Neural cell (in vitro differentiated cells): Measurements from ENCODE around the gene WARS2. TPM values are rescaled to one million over a fixed set of nuclear protein-coding genes. Genes with fewer than 3 reads are reported as not detected.

Experiments used
- H2AFZ ChIP-seq: fragments of 200-600, 300-800 bp; sonication (generic), shearing (Covaris generic); 2 replicates; pipeline ENCODE4 v1.6.0; 2014; ENCODE audit warnings: low read depth, mild to moderate bottlenecking, antibody characterized with exemption, low read length, moderate library complexity
- H3F3A ChIP-seq: fragments of 200-600 bp; shearing (Covaris generic); 2 replicates; pipeline ENCODE4 v1.6.1; 2016; ENCODE audit warnings: mild to moderate bottlenecking, moderate library complexity, mixed read lengths, antibody characterized with exemption, low read length; ENCODE audit not compliant: insufficient read depth, poor library complexity, severe bottlenecking
- H3K27ac ChIP-seq: fragments of 200-600, 300-800 bp; sonication (generic), shearing (Covaris generic); 2 replicates; pipeline ENCODE4 v1.5.1; 2014; ENCODE audit warnings: mild to moderate bottlenecking, low read length, moderate library complexity
- H3K27me3 ChIP-seq: fragments of 300-800, 200-600 bp; sonication (generic), shearing (Covaris generic); 2 replicates; pipeline ENCODE4 v1.6.0; 2014; ENCODE audit warnings: mild to moderate bottlenecking, low read depth, low read length, moderate library complexity; ENCODE audit not compliant: insufficient read depth
- H3K36me3 ChIP-seq: fragments of 300-800, 200-600 bp; sonication (generic), shearing (Covaris generic); 2 replicates; pipeline ENCODE4 v1.5.1; 2014; ENCODE audit warnings: mild to moderate bottlenecking, antibody characterized with exemption, low read length, moderate library complexity; ENCODE audit not compliant: insufficient read depth
- H3K4me2 ChIP-seq: fragments of 300-800, 200-600 bp; sonication (generic), shearing (Covaris generic); 2 replicates; pipeline ENCODE4 v1.6.0; 2014; ENCODE audit warnings: mild to moderate bottlenecking, low read length
- H3K4me3 ChIP-seq: fragments of 300-800, 200-600 bp; sonication (generic), shearing (Covaris generic); 2 replicates; pipeline ENCODE4 v1.5.1; 2014; ENCODE audit warnings: mild to moderate bottlenecking, low read length, moderate library complexity
- H3K79me2 ChIP-seq: fragments of 200-600 bp; shearing (Covaris generic); replicated peaks from 2 replicates; pipeline ENCODE4 v1.6.0; 2014; ENCODE audit warnings: mild to moderate bottlenecking, low read length, moderate library complexity; ENCODE audit not compliant: insufficient read depth
- H3K9ac ChIP-seq: fragments of 300-800, 200-600 bp; sonication (generic), shearing (Covaris generic); 2 replicates; pipeline ENCODE4 v1.6.1; 2016; ENCODE audit warnings: mild to moderate bottlenecking, low read length, mixed read lengths
- H3K9me2 ChIP-seq: fragments of 200-600 bp; shearing (Covaris generic); 2 replicates; pipeline ENCODE4 v1.6.1; 2016; ENCODE audit warnings: mild to moderate bottlenecking, low read length, mixed read lengths; ENCODE audit not compliant: insufficient read depth
- H3K9me3 ChIP-seq: fragments of 200-600, 300-800 bp; sonication (generic), shearing (Covaris generic); 2 replicates; pipeline ENCODE4 v1.6.1; 2016; ENCODE audit warnings: mild to moderate bottlenecking, mixed run types, low read length, moderate library complexity, mixed read lengths
- H4K20me1 ChIP-seq: fragments of 200-600 bp; shearing (Covaris generic); 2 replicates; pipeline ENCODE4 v1.6.1; 2016; ENCODE audit warnings: mild to moderate bottlenecking, mixed run types; ENCODE audit not compliant: insufficient read depth
- EP300 ChIP-seq: fragments of 450-650 bp; conservative IDR thresholded peaks from 2 replicates; pipeline ENCODE4 v1.6.1; 2014; ENCODE audit warnings: antibody characterized with exemption, mild to moderate bottlenecking, moderate library complexity; ENCODE audit not compliant: poor library complexity, severe bottlenecking
- EZH2 ChIP-seq: fragments of 200-600, 300-800 bp; shearing (Covaris generic), sonication (generic); IDR thresholded peaks from 2 replicates; pipeline ENCODE4 v1.6.1; 2014; ENCODE audit warnings: antibody characterized with exemption, low read length, borderline replicate concordance, mild to moderate bottlenecking; ENCODE audit not compliant: insufficient read depth, poor library complexity, severe bottlenecking
- MXI1 ChIP-seq: fragments of 450-650 bp; conservative IDR thresholded peaks from 2 replicates; pipeline ENCODE4 v1.6.1; 2014; ENCODE audit warnings: antibody characterized with exemption, mild to moderate bottlenecking; ENCODE audit not compliant: poor library complexity, severe bottlenecking
- POLR2AphosphoS5 ChIP-seq: IDR thresholded peaks from 2 replicates; pipeline ENCODE4 v1.6.1; 2012
- RAD21 ChIP-seq: fragments of 450-650 bp; conservative IDR thresholded peaks from 2 replicates; pipeline ENCODE4 v1.6.1; 2014; ENCODE audit warnings: antibody characterized with exemption, mild to moderate bottlenecking, moderate library complexity
- SMC3 ChIP-seq: fragments of 450-650 bp; conservative IDR thresholded peaks from 2 replicates; pipeline ENCODE4 v1.6.1; 2014; ENCODE audit warnings: antibody characterized with exemption, mild to moderate bottlenecking, moderate library complexity; ENCODE audit not compliant: poor library complexity
- TAF1 ChIP-seq: IDR thresholded peaks from 2 replicates; pipeline ENCODE4 v1.6.1; 2012; ENCODE audit warnings: low read depth
- polyA plus RNA-seq: library from polyadenylated mRNA; depleted of rRNA; stranded (reverse); fragments of >200 nt; gene quantifications from 2 replicates; pipeline ENCODE4 v1.2.3, GENCODE V29; 2014
- TF ChIP-seq, protein P1 (sequence below): fragments of 450-650 bp; IDR thresholded peaks from 2 replicates; pipeline ENCODE4 v1.5.1; 2014; ENCODE audit warnings: antibody characterized with exemption, mild to moderate bottlenecking, moderate library complexity; ENCODE audit not compliant: poor library complexity, severe bottlenecking
- TF ChIP-seq, protein P2 (sequence below): IDR thresholded peaks from 2 replicates; pipeline ENCODE4 v1.6.1; 2012; ENCODE audit warnings: borderline replicate concordance

WARS2 gene
- polyA plus RNA-seq, 1 donor from 2014 or later = 4.7 TPM

DNA sequence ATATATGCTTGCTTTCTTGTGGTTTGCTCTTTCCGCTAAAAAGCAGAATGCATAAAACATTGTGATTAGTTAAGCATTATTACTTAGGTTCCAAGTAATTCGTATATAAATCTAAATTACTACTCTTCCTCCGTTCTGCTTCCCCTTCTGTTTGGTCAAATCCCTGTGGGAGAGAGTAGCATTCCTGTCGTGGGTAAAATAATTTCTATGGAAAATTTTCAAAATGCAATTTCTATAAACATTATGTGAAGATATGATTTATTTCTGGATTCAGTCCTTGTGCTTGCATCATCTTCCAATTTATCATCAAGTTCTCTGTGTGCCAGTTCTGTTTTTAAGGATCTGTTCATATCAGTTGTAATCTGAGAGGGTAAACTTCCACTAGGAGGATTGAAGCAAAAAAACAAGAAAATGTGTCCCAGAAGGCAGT lies 7.2 kb upstream of the WARS2 start:
- no peak for TF ChIP-seq MXI1
- Histone ChIP-seq H3K36me3 (no peaks in the 10 kb centered on the region), H3K9me2 (no peaks in the 10 kb centered on the region), H3K4me3 (no peak overlapping the region), H3K9ac (no peak overlapping the region), H3F3A (no peaks in the 10 kb centered on the region), H2AFZ (no peak overlapping the region), H4K20me1 (no peaks in the 10 kb centered on the region), H3K4me2 (no peak overlapping the region), H3K27me3 (no peaks in the 10 kb centered on the region), H3K9me3 (no peaks in the 10 kb centered on the region), H3K27ac (no peak overlapping the region), H3K79me2 (no peaks in the 10 kb centered on the region)

DNA sequence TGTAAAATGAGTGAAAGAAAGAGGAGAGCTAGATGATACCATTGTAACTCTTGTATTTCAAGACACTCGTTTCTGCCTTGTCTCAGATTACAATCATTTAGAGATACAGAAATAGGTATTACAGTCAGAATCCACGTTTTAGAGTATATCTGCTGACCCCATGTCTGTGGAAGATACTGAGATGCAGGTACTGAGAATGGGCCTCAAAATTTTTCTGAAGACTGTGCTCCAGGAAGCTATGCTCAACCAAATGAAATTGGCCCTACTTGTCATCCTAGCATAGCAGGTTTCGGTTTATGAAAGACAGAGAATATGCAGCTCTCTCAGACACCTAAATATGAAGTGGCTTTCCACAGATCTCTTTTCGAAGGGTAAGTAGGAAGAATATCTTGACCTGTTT lies 6.0 kb upstream of the WARS2 start:
- Histone ChIP-seq H3K9me3 (no peaks in the 10 kb centered on the region), H3K27me3 (no peaks in the 10 kb centered on the region), H3K4me2 (no peak overlapping the region), H3F3A (no peaks in the 10 kb centered on the region), H3K9me2 (no peaks in the 10 kb centered on the region), H4K20me1 (no peaks in the 10 kb centered on the region), H3K79me2 (peaks cover 5% of the 10 kb centered on the region), H3K27ac (no peak overlapping the region), H2AFZ (no peak overlapping the region), H3K36me3 (no peaks in the 10 kb centered on the region), H3K9ac (no peak overlapping the region), H3K4me3 (no peak overlapping the region)
- TF ChIP-seq EZH2 (no peak), EP300 (no peak), POLR2AphosphoS5 (no peak), RAD21 (no peak), TAF1 (no peak), MXI1 (no peak), SMC3 (no peak)
- TF ChIP-seq, protein P1, sequence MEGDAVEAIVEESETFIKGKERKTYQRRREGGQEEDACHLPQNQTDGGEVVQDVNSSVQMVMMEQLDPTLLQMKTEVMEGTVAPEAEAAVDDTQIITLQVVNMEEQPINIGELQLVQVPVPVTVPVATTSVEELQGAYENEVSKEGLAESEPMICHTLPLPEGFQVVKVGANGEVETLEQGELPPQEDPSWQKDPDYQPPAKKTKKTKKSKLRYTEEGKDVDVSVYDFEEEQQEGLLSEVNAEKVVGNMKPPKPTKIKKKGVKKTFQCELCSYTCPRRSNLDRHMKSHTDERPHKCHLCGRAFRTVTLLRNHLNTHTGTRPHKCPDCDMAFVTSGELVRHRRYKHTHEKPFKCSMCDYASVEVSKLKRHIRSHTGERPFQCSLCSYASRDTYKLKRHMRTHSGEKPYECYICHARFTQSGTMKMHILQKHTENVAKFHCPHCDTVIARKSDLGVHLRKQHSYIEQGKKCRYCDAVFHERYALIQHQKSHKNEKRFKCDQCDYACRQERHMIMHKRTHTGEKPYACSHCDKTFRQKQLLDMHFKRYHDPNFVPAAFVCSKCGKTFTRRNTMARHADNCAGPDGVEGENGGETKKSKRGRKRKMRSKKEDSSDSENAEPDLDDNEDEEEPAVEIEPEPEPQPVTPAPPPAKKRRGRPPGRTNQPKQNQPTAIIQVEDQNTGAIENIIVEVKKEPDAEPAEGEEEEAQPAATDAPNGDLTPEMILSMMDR = no peak
- TF ChIP-seq, protein P2, sequence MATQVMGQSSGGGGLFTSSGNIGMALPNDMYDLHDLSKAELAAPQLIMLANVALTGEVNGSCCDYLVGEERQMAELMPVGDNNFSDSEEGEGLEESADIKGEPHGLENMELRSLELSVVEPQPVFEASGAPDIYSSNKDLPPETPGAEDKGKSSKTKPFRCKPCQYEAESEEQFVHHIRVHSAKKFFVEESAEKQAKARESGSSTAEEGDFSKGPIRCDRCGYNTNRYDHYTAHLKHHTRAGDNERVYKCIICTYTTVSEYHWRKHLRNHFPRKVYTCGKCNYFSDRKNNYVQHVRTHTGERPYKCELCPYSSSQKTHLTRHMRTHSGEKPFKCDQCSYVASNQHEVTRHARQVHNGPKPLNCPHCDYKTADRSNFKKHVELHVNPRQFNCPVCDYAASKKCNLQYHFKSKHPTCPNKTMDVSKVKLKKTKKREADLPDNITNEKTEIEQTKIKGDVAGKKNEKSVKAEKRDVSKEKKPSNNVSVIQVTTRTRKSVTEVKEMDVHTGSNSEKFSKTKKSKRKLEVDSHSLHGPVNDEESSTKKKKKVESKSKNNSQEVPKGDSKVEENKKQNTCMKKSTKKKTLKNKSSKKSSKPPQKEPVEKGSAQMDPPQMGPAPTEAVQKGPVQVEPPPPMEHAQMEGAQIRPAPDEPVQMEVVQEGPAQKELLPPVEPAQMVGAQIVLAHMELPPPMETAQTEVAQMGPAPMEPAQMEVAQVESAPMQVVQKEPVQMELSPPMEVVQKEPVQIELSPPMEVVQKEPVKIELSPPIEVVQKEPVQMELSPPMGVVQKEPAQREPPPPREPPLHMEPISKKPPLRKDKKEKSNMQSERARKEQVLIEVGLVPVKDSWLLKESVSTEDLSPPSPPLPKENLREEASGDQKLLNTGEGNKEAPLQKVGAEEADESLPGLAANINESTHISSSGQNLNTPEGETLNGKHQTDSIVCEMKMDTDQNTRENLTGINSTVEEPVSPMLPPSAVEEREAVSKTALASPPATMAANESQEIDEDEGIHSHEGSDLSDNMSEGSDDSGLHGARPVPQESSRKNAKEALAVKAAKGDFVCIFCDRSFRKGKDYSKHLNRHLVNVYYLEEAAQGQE = no peak

DNA sequence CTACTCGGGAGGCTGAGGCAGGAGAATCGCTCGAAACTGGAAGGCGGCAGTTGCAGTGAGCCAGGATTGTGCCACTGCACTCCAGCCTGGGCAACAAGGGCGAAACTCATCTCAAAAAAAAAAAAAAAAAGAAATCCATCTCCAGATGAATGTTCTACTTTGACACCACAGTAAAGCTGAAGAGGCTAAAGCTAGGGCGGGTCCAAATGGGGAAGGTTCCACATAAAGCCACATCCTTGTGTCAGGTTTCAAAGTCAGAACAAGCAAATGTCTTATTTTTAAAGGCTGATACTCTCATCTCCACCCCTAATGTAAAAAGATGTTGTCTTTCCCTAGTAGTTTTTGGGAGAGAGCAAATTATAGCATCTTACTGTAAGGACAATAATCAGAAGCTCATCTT lies 4.4 kb upstream of the WARS2 start:
- no peaks in the 10 kb centered on the region for H3K9me3 ChIP-seq
- no peak for TF ChIP-seq TAF1
- TF ChIP-seq, protein P1 = no peak
- TF ChIP-seq EP300 = no peak
- no peak for TF ChIP-seq RAD21
- no peak for TF ChIP-seq SMC3
- no peak for TF ChIP-seq POLR2AphosphoS5
- TF ChIP-seq EZH2 = no peak
- TF ChIP-seq, protein P2 = no peak
- no peak for TF ChIP-seq MXI1
- H3K27ac ChIP-seq = no peak overlapping the region
- H3K27me3 ChIP-seq = no peaks in the 10 kb centered on the region
- no peaks in the 10 kb centered on the region for H3K36me3 ChIP-seq
- no peaks in the 10 kb centered on the region for H4K20me1 ChIP-seq
- H3K4me2 ChIP-seq = no peak overlapping the region
- peaks cover 5% of the 10 kb centered on the region for H3K79me2 ChIP-seq
- no peaks in the 10 kb centered on the region for H3K9me2 ChIP-seq
- H3F3A ChIP-seq = no peaks in the 10 kb centered on the region
- no peak overlapping the region for H3K4me3 ChIP-seq
- no peak overlapping the region for H3K9ac ChIP-seq
- H2AFZ ChIP-seq = no peak overlapping the region
